Activated CD4-positive, alpha-beta T cell treated with anti-CD3 and anti-CD28 coated beads, Interleukin-2, amount 10 ng/mL, durations not matched to agents 7 days and 5 days (primary cell): Measurements from ENCODE around the gene TRIM72. TPM values are rescaled to one million over a fixed set of nuclear protein-coding genes. Genes with fewer than 3 reads are reported as not detected.
"Not testable (repeated sequence)": the region's sequence is repeated elsewhere in the genome, so short reads cannot be mapped to it uniquely, and the experiment has no call there.

Experiments used
- CTCF ChIA-PET: fragments of 350-600 bp; sonication (Branson Sonifier 250); formaldehyde crosslinking; loops from one replicate; lab custom pipeline; 2021; ENCODE audit warnings: antibody characterized with exemption; lab: Charles Lee
- POLR2A ChIA-PET: fragments of 350-600 bp; sonication (Branson Sonifier 250); formaldehyde crosslinking; loops from one replicate; lab custom pipeline; 2021; ENCODE audit warnings: antibody characterized with exemption; lab: Charles Lee
- DNase-seq: peaks from one replicate; pipeline ENCODE4 v3.0.0-alpha.2; 2020
- H3K27ac Mint-ChIP-seq: one replicate; pipeline ENCODE4 v1.8.0; 2021; ENCODE audit warnings: mild to moderate bottlenecking, moderate library complexity, mixed read lengths
- H3K27me3 Mint-ChIP-seq: one replicate; pipeline ENCODE4 v1.8.0; 2021; ENCODE audit warnings: mixed read lengths
- H3K36me3 Mint-ChIP-seq: one replicate; pipeline ENCODE4 v1.8.0; 2021; ENCODE audit warnings: low read depth, mixed read lengths
- H3K4me1 Mint-ChIP-seq: one replicate; pipeline ENCODE4 v1.8.0; 2021; ENCODE audit warnings: mixed read lengths
- H3K4me3 Mint-ChIP-seq: one replicate; pipeline ENCODE4 v1.8.0; 2021; ENCODE audit warnings: mild to moderate bottlenecking, moderate library complexity, mixed read lengths
- H3K9me3 Mint-ChIP-seq: one replicate; pipeline ENCODE4 v1.8.0; 2021; ENCODE audit warnings: mixed read lengths
- total RNA-seq, 2 experiments: library from RNA; stranded (reverse); gene quantifications; one replicate each; pipeline ENCODE4 v1.2.3, GENCODE V29; 2021

TRIM72 gene
- total RNA-seq, 2 experiments from 2014 or later: not detected

DNA sequence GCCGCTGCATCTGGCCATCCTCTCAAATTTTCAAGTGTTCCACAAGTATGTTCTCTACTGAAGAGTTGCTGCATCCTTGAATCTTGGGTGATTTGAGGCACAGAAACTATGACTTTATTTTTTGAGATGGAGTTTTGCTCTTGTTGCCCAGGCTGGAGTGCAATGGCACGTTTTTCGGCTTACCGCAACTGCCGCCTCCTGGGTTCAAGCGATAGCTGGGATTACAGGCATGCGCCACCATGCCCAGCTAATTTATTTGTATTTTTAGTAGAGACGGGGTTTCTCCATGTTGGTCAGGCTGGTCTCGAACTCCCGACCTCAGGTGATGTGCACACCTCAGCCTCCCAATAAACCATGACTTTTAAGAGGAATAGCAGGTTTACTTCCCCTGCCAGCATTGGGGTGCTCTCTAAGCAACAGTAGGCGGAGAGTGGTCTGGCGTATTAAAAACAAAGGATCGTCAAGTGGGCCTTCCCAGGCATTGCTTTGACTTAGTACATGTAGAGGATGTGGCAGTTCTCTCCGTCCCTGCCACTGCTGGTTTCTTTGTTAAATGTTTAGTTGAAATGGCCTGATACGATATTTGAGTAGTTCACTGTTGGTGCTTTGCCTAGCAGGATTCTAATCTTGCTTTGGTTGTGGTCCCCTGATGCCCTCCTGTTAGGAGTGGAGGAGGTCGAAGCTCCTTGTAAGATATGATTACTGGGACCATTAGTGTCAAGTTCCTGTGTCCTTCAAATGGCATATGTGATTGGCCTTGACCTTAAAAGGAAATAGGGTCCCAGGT lies 20.9 kb upstream of the TRIM72 start:
- Mint-ChIP-seq H3K9me3 (no peaks in the 10 kb centered on the region), H3K27me3 (no peaks in the 10 kb centered on the region), H3K36me3 (peaks cover 74% of the 10 kb centered on the region), H3K4me3 (no peak overlapping the region), H3K27ac (peak overlapping the region; percentile 64), H3K4me1 (peaks cover 59% of the 10 kb centered on the region)
- DNase-seq: no peak
- POLR2A ChIA-PET: interaction anchor here (0.8 kb wide), 1 partner anchor 189 kb away, joined by 3 read pairs; no protein-coding TSS in a partner anchor
- CTCF ChIA-PET: interaction anchor here (0.5 to 1.1 kb wide), 3 partner anchors 9 to 263 kb away, joined by 3 read pairs; partner anchors contain the start of gene PYCARD

DNA sequence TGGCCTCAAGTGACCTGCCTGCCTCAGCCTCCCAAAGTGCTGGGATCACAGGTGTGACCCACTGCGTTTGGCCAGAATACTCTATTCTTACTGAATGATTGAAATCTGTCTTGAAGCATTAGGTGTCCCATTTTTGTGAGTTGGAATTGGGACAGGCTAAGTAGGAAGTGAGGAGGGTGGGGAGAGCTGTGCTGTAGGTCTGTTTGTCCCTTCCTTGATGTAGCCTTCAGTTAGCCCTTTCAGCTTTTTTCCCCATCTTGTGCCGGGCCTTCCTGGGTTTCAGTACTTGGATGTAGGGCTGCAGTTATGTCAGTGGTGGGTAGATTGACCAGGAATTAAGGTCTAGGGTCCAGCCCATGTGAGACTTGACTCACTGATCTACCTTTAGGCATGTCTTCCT lies 20.0 kb upstream of the TRIM72 start:
- Mint-ChIP-seq H3K4me3 (no peak overlapping the region), H3K27me3 (no peaks in the 10 kb centered on the region), H3K36me3 (peaks cover 67% of the 10 kb centered on the region), H3K27ac (no peak overlapping the region), H3K4me1 (peaks cover 59% of the 10 kb centered on the region), H3K9me3 (no peaks in the 10 kb centered on the region)
- ChIA-PET POLR2A (interaction anchor here (0.8 kb wide), 1 partner anchor 189 kb away, joined by 3 read pairs; no protein-coding TSS in a partner anchor), CTCF (interaction anchor here (0.6 to 0.9 kb wide), 2 partner anchors 79 to 262 kb away, joined by 3 read pairs; no protein-coding TSS in a partner anchor)
- no peak for DNase-seq

DNA sequence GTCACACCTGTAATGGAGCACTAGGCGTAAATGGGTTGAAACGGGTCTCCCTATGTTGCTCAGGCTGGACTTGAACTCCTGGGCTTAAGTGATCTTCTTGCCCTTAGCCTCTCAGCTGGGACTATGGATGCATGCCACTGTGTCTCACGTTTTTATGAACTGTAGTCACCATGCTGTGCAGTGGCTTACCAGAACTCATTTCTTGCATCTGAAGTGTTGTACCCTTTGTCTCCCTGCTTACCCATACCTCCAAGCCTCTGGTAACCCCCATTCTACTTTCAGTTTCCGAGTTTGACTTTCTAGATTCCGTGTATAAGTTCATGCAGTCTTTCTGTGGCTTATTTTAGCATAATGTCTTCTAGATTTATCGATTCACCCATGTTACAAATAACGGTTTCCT lies 19.0 kb upstream of the TRIM72 start:
- no peak overlapping the region for H3K27ac Mint-ChIP-seq
- H3K9me3 Mint-ChIP-seq: no peaks in the 10 kb centered on the region
- no peaks in the 10 kb centered on the region for H3K27me3 Mint-ChIP-seq
- POLR2A ChIA-PET: no interaction called here
- peaks cover 59% of the 10 kb centered on the region for H3K4me1 Mint-ChIP-seq
- no peak overlapping the region for H3K4me3 Mint-ChIP-seq
- no peak for DNase-seq
- CTCF ChIA-PET: interaction anchor here (1.2 to 1.7 kb wide), 2 partner anchors 10 to 12 kb away, joined by 3 to 4 read pairs; no protein-coding TSS in a partner anchor
- H3K36me3 Mint-ChIP-seq: peaks cover 66% of the 10 kb centered on the region

DNA sequence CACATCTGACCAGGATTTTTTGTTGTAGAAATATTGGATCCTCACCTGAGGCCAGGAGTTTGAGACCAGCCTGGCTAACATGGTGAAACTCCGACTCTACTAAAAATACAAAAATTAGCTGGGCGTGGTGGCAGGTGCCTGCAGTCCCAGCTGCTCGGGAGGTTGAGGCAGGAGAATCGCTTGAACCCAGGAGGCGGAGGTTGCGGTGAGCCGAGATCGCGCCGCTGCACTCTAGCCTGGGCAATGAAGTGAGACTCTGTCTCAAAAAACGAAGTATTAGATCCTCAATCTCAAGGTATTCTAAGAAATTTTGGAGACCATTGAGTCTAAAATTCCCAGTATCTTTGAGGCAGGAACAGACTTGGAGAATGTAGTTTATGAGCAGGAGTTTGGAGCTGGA lies 18.1 kb upstream of the TRIM72 start:
- peaks cover 61% of the 10 kb centered on the region for H3K4me1 Mint-ChIP-seq

DNA sequence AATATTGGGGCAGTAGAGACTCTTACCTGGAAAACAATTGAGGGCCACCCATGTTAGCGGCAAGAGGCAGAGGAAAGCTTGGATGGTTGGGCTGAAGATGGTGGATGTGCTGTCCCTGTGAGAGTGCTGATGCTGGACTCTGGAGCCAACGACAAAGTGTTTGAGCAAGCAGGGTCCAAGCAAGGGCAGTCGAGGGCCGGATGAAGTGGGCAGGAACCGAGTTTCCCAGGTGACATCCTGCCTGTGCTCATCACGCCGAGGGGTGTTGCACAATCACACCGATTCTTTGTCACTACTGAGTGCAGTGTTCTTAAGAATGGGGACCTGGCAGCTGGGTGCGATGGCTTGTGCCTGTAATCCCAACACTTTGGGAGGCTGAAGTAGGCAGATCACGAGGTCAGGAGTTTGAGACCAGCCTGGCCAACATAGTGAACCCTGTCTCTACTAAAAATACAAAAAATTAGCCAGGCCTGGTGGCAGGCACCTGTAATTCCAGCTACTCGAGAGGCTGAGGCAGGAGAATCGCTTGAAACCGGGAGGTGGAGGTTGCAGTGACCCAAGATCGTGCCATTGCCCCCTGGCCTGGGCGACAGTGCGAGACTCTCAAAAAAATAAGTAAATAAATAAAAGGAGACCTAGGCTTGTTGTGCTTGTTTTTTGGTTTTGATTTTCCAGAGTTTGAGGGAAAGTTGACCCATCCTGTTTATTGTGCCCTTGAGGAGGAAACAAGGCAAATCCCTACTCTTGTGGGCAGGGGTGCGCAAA lies 17.4 kb upstream of the TRIM72 start:
- no peak for DNase-seq
- H3K9me3 Mint-ChIP-seq: no peaks in the 10 kb centered on the region
- no peaks in the 10 kb centered on the region for H3K27me3 Mint-ChIP-seq
- H3K27ac Mint-ChIP-seq: peak overlapping the region; percentile 72
- no peak overlapping the region for H3K4me3 Mint-ChIP-seq
- peaks cover 62% of the 10 kb centered on the region for H3K4me1 Mint-ChIP-seq
- H3K36me3 Mint-ChIP-seq: peaks cover 62% of the 10 kb centered on the region
- ChIA-PET POLR2A (interaction anchor here (1.8 kb wide), 1 partner anchor 7 kb away, joined by 4 read pairs; no protein-coding TSS in a partner anchor), CTCF (interaction anchor here (1.2 to 1.7 kb wide), 2 partner anchors 11 to 13 kb away, joined by 3 read pairs; no protein-coding TSS in a partner anchor)

More for the DNA sequence above, 18.1 kb upstream of the TRIM72 start:
- H3K9me3 Mint-ChIP-seq, POLR2A ChIA-PET, H3K4me3 Mint-ChIP-seq, DNase-seq, H3K27me3 Mint-ChIP-seq: not testable (repeated sequence)
- Mint-ChIP-seq H3K36me3 (peaks cover 62% of the 10 kb centered on the region), H3K27ac (peak overlapping the region; percentile 72)
- CTCF ChIA-PET: interaction anchor here (1.2 to 1.7 kb wide), 3 partner anchors 11 to 13 kb away, joined by 3 to 4 read pairs (median 3); no protein-coding TSS in a partner anchor

DNA sequence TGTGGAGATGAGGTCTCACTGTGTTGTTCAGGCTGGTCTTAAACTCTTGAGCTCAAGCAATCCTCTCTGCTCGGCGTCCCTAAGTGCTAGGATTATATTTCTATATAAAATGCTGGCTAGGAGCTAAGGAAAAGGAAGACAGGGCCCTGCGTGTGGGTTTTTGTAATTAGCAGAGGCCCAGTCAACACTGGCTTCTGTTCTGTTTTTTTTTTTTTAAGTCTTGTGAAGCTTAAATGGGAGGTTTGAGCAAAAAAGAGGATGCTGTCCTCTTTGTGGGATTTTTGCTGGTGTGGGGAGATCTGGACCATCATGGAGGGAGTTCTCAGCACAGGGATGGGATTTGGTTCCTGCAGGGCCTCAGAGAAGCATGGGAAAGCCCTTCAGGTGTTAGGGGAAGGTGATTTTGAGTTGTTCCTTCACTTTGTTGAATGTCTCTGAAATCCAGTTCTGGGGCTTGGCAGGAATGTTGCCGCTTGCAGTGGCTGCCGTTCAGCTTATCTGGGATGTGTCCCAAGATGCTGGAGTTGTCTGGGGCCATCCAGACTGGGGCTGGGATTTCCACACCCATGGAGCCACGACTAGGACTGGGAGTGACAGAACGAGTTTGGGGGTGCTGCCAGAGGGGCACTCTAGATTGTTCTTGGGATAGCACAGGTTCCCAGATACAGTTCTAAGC lies 15.6 kb upstream of the TRIM72 start:
- no peak overlapping the region for H3K4me3 Mint-ChIP-seq
- no peaks in the 10 kb centered on the region for H3K27me3 Mint-ChIP-seq
- POLR2A ChIA-PET: interaction anchor here (0.7 to 1.8 kb wide), 2 partner anchors 9 to 168 kb away, joined by 4 to 10 read pairs; no protein-coding TSS in a partner anchor

DNA sequence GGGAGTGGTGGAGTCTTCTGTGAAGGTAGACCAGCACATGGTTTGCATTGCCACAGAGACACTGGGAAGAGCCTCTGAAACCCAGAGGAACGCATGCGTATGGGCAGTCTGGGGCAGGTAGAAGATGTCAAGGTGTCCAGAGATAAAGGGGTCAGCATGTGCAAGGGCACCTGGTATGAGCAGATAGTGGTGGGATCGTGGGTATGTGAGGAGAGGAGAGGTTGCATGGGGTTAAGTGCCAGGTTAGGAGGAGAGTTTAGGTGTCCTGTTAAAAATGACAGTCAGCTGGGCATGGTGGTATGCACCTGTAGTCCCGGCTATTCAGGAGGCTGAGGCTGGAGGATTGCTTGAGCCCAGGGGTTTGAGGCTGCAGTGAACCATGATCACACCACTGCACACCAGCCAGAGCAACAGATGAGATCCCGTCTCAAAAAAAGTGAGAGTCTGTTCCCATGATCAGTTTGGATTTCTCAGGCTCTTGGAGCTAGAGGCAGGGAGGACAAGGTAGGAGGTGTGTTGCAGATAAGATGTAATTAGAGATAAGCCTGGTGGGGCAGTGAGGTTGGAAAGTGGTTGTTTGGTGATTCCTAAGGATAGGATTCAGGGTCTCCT lies 14.4 kb upstream of the TRIM72 start:
- Mint-ChIP-seq H3K9me3 (no peaks in the 10 kb centered on the region), H3K27ac (peak overlapping the region; percentile 78), H3K27me3 (no peaks in the 10 kb centered on the region), H3K36me3 (peaks cover 42% of the 10 kb centered on the region), H3K4me1 (peaks cover 64% of the 10 kb centered on the region), H3K4me3 (no peak overlapping the region)
- no peak for DNase-seq
- ChIA-PET CTCF (interaction anchor here (1.1 to 2.5 kb wide), 5 partner anchors 10 to 243 kb away, joined by 3 to 9 read pairs (median 4); partner anchors contain the start of gene ZNF843), POLR2A (no interaction called here)

More for the DNA sequence above, 15.6 kb upstream of the TRIM72 start:
- CTCF ChIA-PET: interaction anchor here (0.7 to 2.5 kb wide), 7 partner anchors 9 to 72 kb away, joined by 3 to 9 read pairs (median 4); no protein-coding TSS in a partner anchor
- no peak for DNase-seq
- peaks cover 50% of the 10 kb centered on the region for H3K36me3 Mint-ChIP-seq
- H3K27ac Mint-ChIP-seq: peak overlapping the region; percentile 63
- H3K4me1 Mint-ChIP-seq: peaks cover 60% of the 10 kb centered on the region
- no peaks in the 10 kb centered on the region for H3K9me3 Mint-ChIP-seq

DNA sequence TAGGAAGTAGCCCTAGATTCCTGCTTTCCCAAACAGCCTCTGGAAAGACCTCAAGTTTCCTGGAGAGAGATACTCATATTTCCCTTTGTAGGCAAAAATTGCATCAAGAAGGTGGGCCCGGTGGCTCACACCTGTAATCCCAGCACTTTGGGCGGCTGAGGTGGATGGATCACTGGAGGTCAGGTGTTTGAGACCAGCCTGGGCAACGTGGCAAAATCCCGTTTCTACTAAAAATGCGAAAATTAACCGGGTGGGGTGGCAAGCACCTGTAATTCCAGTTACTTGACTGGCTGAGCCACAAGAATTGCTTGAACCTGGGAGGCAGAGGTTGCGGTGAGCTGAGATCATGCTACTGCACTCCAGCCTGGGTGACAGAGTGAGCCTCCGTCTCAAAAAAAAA lies 13.8 kb upstream of the TRIM72 start:
- Mint-ChIP-seq H3K27ac (peak overlapping the region; percentile 91), H3K4me1 (peaks cover 65% of the 10 kb centered on the region), H3K36me3 (peaks cover 36% of the 10 kb centered on the region)
- CTCF ChIA-PET: interaction anchor here (0.8 to 1.5 kb wide), 5 partner anchors 16 to 243 kb away, joined by 3 to 8 read pairs (median 3); partner anchors contain the start of genes PYDC1 and ZNF843
- H3K9me3 Mint-ChIP-seq, H3K4me3 Mint-ChIP-seq, POLR2A ChIA-PET, DNase-seq, H3K27me3 Mint-ChIP-seq: not testable (repeated sequence)

DNA sequence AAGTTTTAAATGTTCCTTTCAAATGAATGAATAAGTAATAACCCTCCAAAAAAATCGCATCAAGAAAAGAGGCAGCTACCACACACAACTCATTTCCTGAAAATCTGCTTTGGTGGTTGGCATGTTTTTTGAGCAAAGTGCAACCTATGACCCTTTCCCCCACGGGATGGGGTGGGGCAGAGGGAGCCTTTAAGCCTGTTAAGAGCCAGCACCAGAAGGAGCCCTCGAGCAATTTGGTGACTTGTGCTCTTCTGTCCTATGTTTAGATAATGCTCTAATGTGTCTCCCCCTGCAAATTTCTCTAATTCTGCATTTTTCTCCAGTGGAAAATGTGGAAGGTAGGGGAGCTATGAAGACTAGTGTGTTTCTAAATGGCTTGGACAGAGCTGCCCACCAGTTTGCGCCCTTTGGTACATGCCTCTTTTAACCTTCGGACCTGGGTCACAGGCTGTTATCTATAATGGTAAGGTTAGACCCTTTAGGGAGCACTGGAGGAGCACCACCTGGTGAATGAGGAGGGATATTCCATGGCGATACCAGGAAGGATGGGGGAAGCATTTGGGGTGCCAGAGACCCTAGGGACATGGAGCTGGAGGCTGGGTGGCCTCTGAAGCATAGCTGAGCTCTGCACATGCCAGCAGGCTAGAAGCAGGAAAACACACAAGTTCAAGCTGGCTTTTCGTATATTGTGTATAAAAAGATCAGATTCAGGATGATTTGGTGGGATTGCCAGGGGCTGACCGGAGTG lies 12.9 kb upstream of the TRIM72 start:
- Mint-ChIP-seq H3K4me1 (peaks cover 68% of the 10 kb centered on the region), H3K36me3 (peaks cover 31% of the 10 kb centered on the region), H3K27ac (peak overlapping the region; percentile 91), H3K9me3 (no peaks in the 10 kb centered on the region), H3K4me3 (peak overlapping the region; percentile 87), H3K27me3 (no peaks in the 10 kb centered on the region)
- ChIA-PET POLR2A (interaction anchor here (0.8 kb wide), 1 partner anchor 18 kb away, joined by 5 read pairs; no protein-coding TSS in a partner anchor), CTCF (interaction anchor here (0.6 to 2.4 kb wide), 13 partner anchors 11 to 243 kb away, joined by 3 to 9 read pairs (median 4); partner anchors contain the start of genes PYDC1 and ZNF843)
- peak; percentile 78 for DNase-seq

DNA sequence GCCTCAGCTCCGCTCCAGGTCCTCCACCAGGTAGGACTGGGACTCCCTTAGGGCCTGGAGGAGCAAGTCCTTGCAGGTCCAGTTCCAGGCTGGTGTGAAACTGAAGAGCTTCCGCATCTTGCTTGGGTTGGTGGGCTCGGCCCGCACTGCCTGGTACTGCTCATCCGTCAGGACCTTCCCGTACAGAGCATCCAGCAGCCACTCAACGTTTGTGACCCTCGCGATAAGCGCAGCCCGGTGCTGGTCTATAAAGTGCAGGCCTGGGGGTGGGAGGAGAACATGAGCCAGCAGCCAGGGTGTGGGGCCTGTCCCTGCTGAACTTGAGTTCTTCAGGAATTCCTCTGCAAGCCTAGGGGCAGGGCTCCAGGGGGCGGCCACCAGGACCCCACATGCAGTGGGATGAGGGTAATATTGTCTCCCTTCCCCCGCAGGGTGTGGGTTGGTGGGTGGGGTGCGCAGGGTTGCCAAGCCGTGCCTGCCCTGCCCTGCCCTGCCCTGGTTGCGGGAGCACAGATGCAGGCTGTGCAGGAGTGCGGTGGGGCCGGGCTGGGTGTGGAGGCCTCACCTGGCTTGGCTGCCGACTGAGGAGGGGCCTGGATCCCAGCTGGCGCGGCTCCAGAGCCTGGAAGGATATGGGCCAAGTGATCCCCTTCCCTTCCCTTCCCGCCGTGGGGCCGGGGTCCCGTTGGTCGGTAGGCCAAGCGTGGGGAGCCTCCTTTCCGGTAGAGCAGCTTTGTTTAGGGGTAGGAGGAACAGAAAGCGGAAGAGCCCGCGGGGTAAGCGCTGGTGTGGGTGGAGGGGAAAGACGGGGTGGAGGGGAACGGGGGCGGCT lies 12.1 kb upstream of the TRIM72 start:
- Mint-ChIP-seq H3K36me3 (peaks cover 26% of the 10 kb centered on the region), H3K4me3 (peak overlapping the region; percentile 87), H3K4me1 (peaks cover 61% of the 10 kb centered on the region), H3K9me3 (no peaks in the 10 kb centered on the region), H3K27me3 (peaks cover 4% of the 10 kb centered on the region), H3K27ac (peak overlapping the region; percentile 91)
- DNase-seq: peak; percentile 59
- POLR2A ChIA-PET: interaction anchor here (0.6 to 0.9 kb wide), 2 partner anchors 66 to 241 kb away, joined by 3 read pairs; partner anchors contain the start of gene ZNF843
- CTCF ChIA-PET: interaction anchor here (0.6 to 2.8 kb wide), 15 partner anchors 9 to 242 kb away, joined by 3 to 12 read pairs (median 4); partner anchors contain the start of genes PYDC1 and ZNF843
